Esophagus muscularis mucosa (tissue), 4 donors: ENCODE data around the gene HOXD11. TPM values are rescaled to one million over a fixed set of nuclear protein-coding genes. Genes with fewer than 3 reads are reported as not detected.

Experiments
- DNase-seq: peaks from one replicate; pipeline ENCODE4 v3.0.0-alpha.2; 2017; ENCODE audit errors: extremely low spot score
- H3K27ac ChIP-seq, 4 donors: fragments of 200-600 bp; sonication (generic); replicated peaks in 1 of 4; 1 replicate in 3 of 4; 2 replicates in 1 of 4; pipeline ENCODE4 v1.5.1; 2016 to 2019; ENCODE audit warnings: mild to moderate bottlenecking in 1 of 4
- H3K27me3 ChIP-seq, 4 donors: fragments of 200-600 bp; sonication (generic); one replicate each; pipeline versions ENCODE4 v1.5.1 to v1.6.0; 2016 to 2019
- H3K36me3 ChIP-seq, 4 donors: fragments of 200-600 bp; sonication (generic); one replicate each; pipeline ENCODE4 v1.5.1; 2016 to 2019
- H3K4me1 ChIP-seq, 4 donors: fragments of 200-600 bp; sonication (generic); one replicate each; pipeline ENCODE4 v1.5.1; 2016 to 2019
- H3K4me3 ChIP-seq, 4 donors: fragments of 200-600 bp; sonication (generic); 1 replicate in 2 of 4; 2 replicates in 2 of 4; pipeline ENCODE4 v1.5.1; 2016 to 2019; ENCODE audit warnings: mild to moderate bottlenecking in 4 of 4, moderate library complexity in 1 of 4
- H3K9me3 ChIP-seq, 4 donors: fragments of 200-600 bp; sonication (generic); 1 replicate in 3 of 4; 2 replicates in 1 of 4; pipeline ENCODE4 v1.5.1; 2016 to 2019
- EP300 ChIP-seq: sonication (generic); formaldehyde crosslinking; IDR thresholded peaks from one replicate; pipeline ENCODE4 v1.6.1; 2017; ENCODE audit warnings: antibody characterized with exemption
- POLR2A ChIP-seq: fragments of 450-650 bp; IDR thresholded peaks from one replicate; pipeline ENCODE4 v1.6.1; 2017; ENCODE audit warnings: antibody characterized with exemption, moderate library complexity, mild to moderate bottlenecking, low read depth
- POLR2AphosphoS5 ChIP-seq, 2 donors: sonication (generic); formaldehyde crosslinking; IDR thresholded peaks; one replicate each; pipeline ENCODE4 v1.6.1; 2017; ENCODE audit warnings: antibody characterized with exemption in 2 of 2
- WGBS: methylation state at CpG from one replicate; pipeline ENCODE4 v1.1.5; 2018; 5-methylcytosine and 5-hydroxymethylcytosine counted together
- intact Hi-C: fragments of 100-400 bp; cut with DNase I; formaldehyde crosslinking; loops from one replicate; pipeline ENCODE4 v1.15.1; 2023
- total RNA-seq, 4 donors: library from RNA; depleted of rRNA; stranded (reverse); fragments of >200 nt; gene quantifications; one replicate each; pipeline versions ENCODE4 v1.1.0 to v1.2.1, GENCODE V29; 2016
- TF ChIP-seq, protein P1 (sequence below), 3 experiments: fragments of 200-600 bp in 2 of 3; fragments of 450-650 bp in 1 of 3; sonication (generic) in 2 of 3; IDR thresholded peaks; one replicate each; pipeline ENCODE4 v1.5.1; 2017 to 2019; ENCODE audit warnings: antibody characterized with exemption in 3 of 3, mild to moderate bottlenecking in 2 of 3, moderate library complexity in 1 of 3

HOXD11 gene
- not detected for total RNA-seq

DNA sequence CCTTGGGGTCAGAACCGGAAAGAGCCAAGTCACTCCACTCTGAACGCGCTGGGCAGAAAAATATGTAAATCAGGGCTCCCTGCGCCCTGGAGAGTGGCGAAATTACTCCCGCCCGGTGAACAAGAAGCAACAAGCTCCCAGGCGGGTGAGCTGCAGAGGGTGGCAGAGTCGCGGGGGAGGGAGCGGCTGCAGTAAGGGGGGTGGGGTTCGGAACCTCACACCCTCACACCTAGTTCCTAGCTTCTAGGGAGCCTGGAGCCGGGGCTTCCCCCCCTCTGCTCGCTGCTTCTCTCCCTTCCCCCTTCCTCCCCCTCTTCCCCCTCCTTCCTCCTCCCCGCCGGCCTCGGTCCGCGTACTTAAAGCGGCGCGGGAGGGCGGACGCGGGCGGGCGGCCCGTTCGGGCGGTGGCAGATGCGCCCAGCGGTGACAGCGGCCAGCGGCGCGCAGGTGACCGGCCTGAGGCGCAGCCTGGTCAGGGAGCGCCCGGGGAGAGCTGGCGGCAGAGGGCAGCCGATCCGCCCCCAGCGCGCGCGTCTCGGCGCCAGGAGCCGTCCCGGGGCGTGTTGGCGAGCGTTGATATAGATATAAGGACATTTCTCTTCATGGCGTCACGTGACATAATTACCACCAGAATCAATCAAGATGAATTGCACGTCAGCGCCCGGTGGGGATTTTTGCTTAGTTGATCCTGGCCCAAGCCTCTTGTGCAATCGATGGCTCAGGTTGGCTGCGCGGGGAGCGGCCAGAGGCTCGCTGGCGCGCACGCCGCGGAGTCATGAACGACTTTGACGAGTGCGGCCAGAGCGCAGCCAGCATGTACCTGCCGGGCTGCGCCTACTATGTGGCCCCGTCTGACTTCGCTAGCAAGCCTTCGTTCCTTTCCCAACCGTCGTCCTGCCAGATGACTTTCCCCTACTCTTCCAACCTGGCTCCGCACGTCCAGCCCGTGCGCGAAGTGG is at the start of gene HOXD11:
Gene HOXD11 (plus strand): TSS at position 700 of the 959 bp plus-strand sequence. CDS start 76 bp downstream, at position 776.
- no peaks in the 10 kb centered on the region for H3K36me3 ChIP-seq
- H3K27me3 ChIP-seq: peaks cover 12 to 99% (median 89%) of the 10 kb centered on the region in 4 donors
- intact Hi-C loops: no loop called here
- peaks cover 26 to 61% (median 54%) of the 10 kb centered on the region in 4 donors for H3K4me1 ChIP-seq
- DNase-seq: no peak
- H3K4me3 ChIP-seq: peak within 1 kb of the TSS; percentile 20 to 49 (median 40)
- no peak within 1 kb of the TSS for H3K27ac ChIP-seq
- H3K9me3 ChIP-seq: no peaks in the 10 kb centered on the region
- WGBS: 8% methylated on average over 37 of the region's 85 CpGs
- TF ChIP-seq, protein P1, sequence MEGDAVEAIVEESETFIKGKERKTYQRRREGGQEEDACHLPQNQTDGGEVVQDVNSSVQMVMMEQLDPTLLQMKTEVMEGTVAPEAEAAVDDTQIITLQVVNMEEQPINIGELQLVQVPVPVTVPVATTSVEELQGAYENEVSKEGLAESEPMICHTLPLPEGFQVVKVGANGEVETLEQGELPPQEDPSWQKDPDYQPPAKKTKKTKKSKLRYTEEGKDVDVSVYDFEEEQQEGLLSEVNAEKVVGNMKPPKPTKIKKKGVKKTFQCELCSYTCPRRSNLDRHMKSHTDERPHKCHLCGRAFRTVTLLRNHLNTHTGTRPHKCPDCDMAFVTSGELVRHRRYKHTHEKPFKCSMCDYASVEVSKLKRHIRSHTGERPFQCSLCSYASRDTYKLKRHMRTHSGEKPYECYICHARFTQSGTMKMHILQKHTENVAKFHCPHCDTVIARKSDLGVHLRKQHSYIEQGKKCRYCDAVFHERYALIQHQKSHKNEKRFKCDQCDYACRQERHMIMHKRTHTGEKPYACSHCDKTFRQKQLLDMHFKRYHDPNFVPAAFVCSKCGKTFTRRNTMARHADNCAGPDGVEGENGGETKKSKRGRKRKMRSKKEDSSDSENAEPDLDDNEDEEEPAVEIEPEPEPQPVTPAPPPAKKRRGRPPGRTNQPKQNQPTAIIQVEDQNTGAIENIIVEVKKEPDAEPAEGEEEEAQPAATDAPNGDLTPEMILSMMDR (IDR thresholded peaks at IDR 0.05): no peak
- TF ChIP-seq EP300 (no peak), POLR2AphosphoS5 (IDR thresholded peaks at IDR 0.05) (no peak)

DNA sequence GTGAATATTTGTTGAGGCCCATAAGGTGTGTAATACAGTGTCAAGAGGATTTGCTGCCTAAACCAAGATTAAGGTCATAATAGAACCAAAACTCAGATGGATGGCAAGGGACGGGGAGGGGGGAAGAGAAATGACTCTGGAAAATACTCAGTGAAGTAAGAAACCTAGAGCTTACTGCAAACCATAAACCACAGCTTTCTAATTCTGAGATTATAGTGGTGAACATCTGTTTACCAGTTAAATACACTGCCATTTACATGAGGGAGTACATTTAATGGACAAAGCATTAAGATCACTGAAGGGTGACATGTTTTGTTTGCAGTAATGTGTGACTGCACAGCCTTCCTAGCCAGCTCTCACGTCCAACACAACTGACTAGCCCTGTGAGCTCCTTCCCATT is 43.1 kb upstream of the HOXD11 start:
- Histone ChIP-seq H3K4me3 (no peak overlapping the region), H3K4me1 (peaks cover 21 to 23% (median 23%) of the 10 kb centered on the region in 4 donors), H3K9me3 (no peaks in the 10 kb centered on the region), H3K27ac (no peak overlapping the region), H3K36me3 (no peaks in the 10 kb centered on the region), H3K27me3 (peaks cover 0 to 89% (median 29%) of the 10 kb centered on the region in 4 donors)
- intact Hi-C loops: no loop called here
- 40% methylated on average over 2 of the region's 2 CpGs for WGBS
- TF ChIP-seq POLR2AphosphoS5 (IDR thresholded peaks at IDR 0.05) (no peak), EP300 (no peak), POLR2A (no peak)
- TF ChIP-seq, protein P1 (IDR thresholded peaks at IDR 0.05): no peak
- peak; percentile 17 for DNase-seq

DNA sequence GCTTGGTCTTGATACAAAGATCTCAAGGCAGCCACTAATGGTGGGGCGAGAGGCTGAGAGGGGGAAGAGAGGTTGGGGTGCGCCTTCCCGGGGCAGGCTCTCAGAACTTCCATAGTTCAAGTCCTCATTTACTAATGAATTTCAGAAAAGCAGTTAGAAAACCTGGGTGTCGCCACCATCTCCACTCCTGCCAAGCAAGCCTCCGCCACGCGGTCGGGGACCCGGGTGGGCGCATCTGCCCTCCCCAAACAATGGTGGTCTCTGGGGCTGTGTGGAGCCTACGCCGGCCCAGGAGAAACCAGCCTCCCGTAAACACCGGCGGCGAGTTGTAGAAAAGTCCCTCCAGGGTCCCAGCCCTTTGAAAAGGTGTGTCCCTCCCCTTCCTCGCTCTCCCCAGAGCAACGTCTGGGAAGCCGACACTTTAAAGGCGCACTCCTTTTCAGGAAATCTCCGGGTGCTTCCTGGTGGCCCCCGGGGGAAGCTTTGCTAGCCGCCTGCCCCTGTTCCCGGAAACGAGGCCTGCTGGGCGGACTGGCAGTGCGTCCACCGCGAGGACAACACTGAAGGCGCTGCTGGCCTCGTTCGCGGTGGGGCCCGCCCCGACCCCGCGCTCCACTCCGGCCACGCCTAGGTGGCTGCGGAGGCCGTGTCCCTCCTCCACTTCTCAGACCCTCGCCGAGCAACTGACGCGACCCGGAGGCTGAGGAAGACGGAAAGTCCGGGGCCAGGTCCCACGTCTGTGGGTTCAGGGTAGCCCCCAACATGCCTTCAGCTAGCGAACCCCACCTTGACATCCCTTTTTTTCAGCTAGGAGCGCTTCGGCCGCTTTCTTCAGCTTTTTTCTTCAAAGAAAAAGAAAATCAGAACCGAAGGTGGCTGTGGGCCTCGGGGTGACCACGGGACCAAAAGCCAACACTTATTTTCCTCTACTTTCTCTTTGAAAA is 40.2 kb upstream of the HOXD11 start:
- peak overlapping the region; percentile 26 to 46 (median 38) for H3K4me3 ChIP-seq
- no peaks in the 10 kb centered on the region for H3K9me3 ChIP-seq
- H3K36me3 ChIP-seq: no peaks in the 10 kb centered on the region
- H3K27ac ChIP-seq: no peak overlapping the region
- peaks cover 0 to 96% (median 58%) of the 10 kb centered on the region in 4 donors for H3K27me3 ChIP-seq
- TF ChIP-seq, protein P1 (IDR thresholded peaks at IDR 0.05): no peak
- no peak for TF ChIP-seq EP300
- TF ChIP-seq POLR2AphosphoS5 (IDR thresholded peaks at IDR 0.05): no peak
- no peak for TF ChIP-seq POLR2A
- DNase-seq: no peak
- 22% methylated on average over 28 of the region's 56 CpGs for WGBS
- intact Hi-C loops: no loop called here
- peaks cover 21 to 30% (median 28%) of the 10 kb centered on the region in 4 donors for H3K4me1 ChIP-seq

DNA sequence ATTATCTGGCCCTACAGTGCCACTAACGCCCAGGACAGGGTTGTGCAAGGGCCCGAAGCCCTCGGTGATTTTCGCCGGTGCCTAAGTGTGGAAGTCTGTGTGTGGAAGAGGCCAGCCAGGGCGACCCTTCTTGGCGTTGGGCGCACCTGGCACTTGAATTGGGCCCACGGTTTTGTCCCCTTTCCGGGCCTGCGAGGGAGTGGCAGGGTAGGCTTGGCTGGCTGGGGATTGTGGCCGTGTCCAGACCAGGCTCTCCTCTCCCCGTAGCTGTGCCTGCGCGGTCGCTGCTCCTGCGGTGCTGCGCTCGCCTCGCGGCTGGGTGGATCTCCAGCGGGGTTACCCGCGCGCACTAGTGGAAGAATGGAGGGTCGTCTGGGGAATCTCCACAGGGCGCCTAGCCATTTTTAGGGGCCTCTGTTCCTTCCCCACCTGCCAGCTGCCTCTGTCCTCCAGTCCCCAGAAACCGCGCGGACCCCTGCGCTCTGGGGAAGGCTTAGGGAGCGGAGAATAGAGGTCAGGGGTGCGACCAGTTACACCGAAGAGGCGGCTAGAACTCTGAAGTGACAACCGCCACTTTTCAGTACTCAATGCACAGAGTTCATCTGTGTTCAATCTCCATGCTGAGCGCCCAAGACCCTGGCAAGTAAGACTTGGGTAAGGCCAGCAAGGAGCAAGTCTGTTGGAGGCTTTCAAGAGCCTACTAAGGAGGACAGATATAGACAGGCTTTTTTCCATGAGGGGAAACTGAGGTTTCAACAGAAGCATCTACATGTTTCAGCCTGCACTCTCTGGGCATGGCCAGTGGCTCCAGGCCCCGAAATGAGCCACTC is 39.3 kb upstream of the HOXD11 start:
- Histone ChIP-seq H3K4me3 (peak overlapping the region; percentile 26 to 46 (median 38)), H3K27ac (no peak overlapping the region), H3K36me3 (no peaks in the 10 kb centered on the region), H3K9me3 (no peaks in the 10 kb centered on the region), H3K27me3 (peaks cover 0 to 96% (median 66%) of the 10 kb centered on the region in 4 donors), H3K4me1 (peaks cover 21 to 35% (median 30%) of the 10 kb centered on the region in 4 donors)
- DNase-seq: no peak
- intact Hi-C loops: no loop called here
- TF ChIP-seq, protein P1 (IDR thresholded peaks at IDR 0.05): no peak
- TF ChIP-seq POLR2A (no peak), EP300 (no peak), POLR2AphosphoS5 (IDR thresholded peaks at IDR 0.05) (no peak)
- WGBS: 10% methylated on average over 17 of the region's 38 CpGs
